NCI-H2227 (cell line): Measurements from ENCODE around the gene FBXL14.

Experiments
- DNase-seq: peaks from one replicate; lab custom pipeline; 2025; ENCODE audit not compliant: unreplicated experiment; lab: John Stamatoyannopoulos, UW

FBXL14 gene

DNA sequence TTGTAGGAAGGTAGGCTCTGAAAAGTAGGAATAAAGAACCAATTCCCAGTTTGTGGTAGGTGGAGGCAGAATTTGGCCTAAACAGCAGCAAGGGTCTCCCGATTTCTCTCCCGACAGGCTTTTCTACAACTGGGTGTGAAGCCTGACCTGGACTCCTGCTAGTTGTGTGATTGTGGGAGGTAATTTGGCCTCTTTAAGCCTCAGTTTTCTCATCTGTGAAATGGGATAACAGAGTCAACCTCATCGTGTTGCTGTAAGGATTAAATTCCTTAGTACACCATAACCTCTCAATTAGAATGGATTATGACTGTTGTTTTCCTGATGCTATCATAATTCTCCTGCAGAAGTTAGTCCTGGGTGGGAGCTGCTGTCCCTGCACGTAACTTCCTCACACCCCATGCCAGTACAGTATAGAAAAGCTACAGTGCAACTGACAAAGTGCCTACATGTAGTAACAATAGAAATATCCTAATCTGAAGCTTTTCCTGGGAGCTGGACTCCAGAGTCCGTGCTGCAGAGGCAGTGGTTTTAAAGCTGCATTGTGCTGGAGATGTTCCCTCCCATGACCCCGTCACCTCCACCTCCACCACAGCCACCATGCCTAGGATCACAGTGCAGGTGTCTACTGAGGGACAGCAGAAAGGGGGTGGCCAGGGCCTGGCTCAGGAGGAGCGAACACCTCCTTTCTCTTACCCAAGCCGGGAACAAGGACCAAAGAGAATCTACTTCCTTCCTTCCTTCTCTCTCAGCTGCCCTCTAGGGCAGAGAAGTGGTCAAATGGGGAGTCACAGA lies 76.5 kb downstream of the FBXL14 start:
- no peak for DNase-seq

DNA sequence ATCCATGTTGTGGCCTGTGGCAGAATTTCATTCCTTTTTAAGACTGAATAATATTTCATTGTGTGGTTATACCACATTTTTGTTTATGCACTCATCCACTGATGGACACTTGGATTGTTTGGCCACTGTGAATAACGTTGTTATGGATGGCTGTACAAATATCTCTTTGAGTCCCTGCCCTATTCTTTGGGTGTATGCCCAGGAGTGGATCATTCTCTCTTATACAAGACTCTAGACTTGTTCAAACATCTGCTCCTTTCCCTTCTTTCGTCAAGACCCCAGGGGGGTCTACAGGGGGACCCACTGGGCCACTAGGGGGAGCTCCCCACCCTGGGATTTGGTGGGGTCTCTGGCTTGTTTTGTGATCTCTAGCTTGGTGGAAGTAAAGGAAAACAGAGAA lies 77.4 kb downstream of the FBXL14 start:
- no peak for DNase-seq
